GM21619 (cell line): ENCODE data around the gene VASN.
"Not testable (repeated sequence)": the region's sequence is repeated elsewhere in the genome, so short reads cannot be mapped to it uniquely, and the experiment has no call there.

Source experiments
- ATAC-seq: cut with Tn5 transposase; IDR thresholded peaks from one replicate; pipeline ENCODE4 v1.9.1; 2021; ENCODE audit not compliant: unreplicated experiment

The VASN gene

GRCh38 chr16:4336701-4337539 is 34.7 kb upstream of the VASN start:
- no peak for ATAC-seq

GRCh38 chr16:4337540-4338088 is 34.0 kb upstream of the VASN start:
- ATAC-seq = no peak

GRCh38 chr16:4338125-4338582 is 33.5 kb upstream of the VASN start:
- ATAC-seq = no peak

- ATAC-seq = no peak
Measured at GRCh38 chr16:4338712-4339299, 32.8 kb upstream of the VASN start.

- no peak for ATAC-seq
Measured at GRCh38 chr16:4339455-4339854, 32.2 kb upstream of the VASN start.

- no peak for ATAC-seq
Measured at GRCh38 chr16:4339909-4340308, 31.7 kb upstream of the VASN start.

- ATAC-seq = no peak
Measured at GRCh38 chr16:4340443-4340842, 31.2 kb upstream of the VASN start.

GRCh38 chr16:4341250-4341649 is 30.4 kb upstream of the VASN start:
- no peak for ATAC-seq

- no peak for ATAC-seq
Measured at GRCh38 chr16:4342866-4343744, 28.5 kb upstream of the VASN start.

- ATAC-seq = not testable (repeated sequence)
Measured at GRCh38 chr16:4344300-4344982, 27.2 kb upstream of the VASN start.

GRCh38 chr16:4344983-4345835 is 26.4 kb upstream of the VASN start:
- ATAC-seq = no peak

GRCh38 chr16:4345836-4346781 is 25.5 kb upstream of the VASN start:
- ATAC-seq = no peak

- no peak for ATAC-seq
Measured at GRCh38 chr16:4347010-4347409, 24.6 kb upstream of the VASN start.

- ATAC-seq = no peak
Measured at GRCh38 chr16:4347765-4348509, 23.7 kb upstream of the VASN start.

- no peak for ATAC-seq
Measured at GRCh38 chr16:4349332-4349731, 22.3 kb upstream of the VASN start.

GRCh38 chr16:4350365-4350786 is 21.3 kb upstream of the VASN start:
- ATAC-seq = peak; percentile 15

GRCh38 chr16:4350787-4351659 is 20.6 kb upstream of the VASN start, which contains the start of gene PAM16:
Gene PAM16 (minus strand): TSS chr16:4351321. CDS start chr16:4351234, 87 bp downstream.
- peak; percentile 85 for ATAC-seq
